SK-N-SH (cell line): Measurements from ENCODE around the gene GPR82.

ENCODE experiments used
- CTCF ChIP-seq: fragments of 200-600 bp; sonication (generic); IDR thresholded peaks from 2 replicates; pipeline ENCODE4 v1.6.1; 2017; ENCODE audit warnings: antibody characterized with exemption, mild to moderate bottlenecking, moderate library complexity
- EZH2phosphoT487 ChIP-seq: fragments of 200-600 bp; sonication (generic); IDR thresholded peaks from 2 replicates; pipeline ENCODE4 v1.6.1; 2017; ENCODE audit warnings: low read depth, mixed run types, mild to moderate bottlenecking, antibody characterized with exemption, moderate library complexity, borderline replicate concordance
- FOXM1 ChIP-seq: IDR thresholded peaks from 2 replicates; pipeline ENCODE4 v1.4.0; 2012; ENCODE audit warnings: low read depth, mild to moderate bottlenecking
- MAX ChIP-seq: IDR thresholded peaks from 2 replicates; pipeline ENCODE4 v1.4.0; 2012; ENCODE audit warnings: low read depth
- MEF2A ChIP-seq: IDR thresholded peaks from 2 replicates; pipeline ENCODE4 v1.4.0; 2012; ENCODE audit warnings: low read depth, borderline replicate concordance
- NFIC ChIP-seq: IDR thresholded peaks from 2 replicates; pipeline ENCODE4 v1.4.0; 2012; ENCODE audit warnings: borderline replicate concordance
- RAD21 ChIP-seq: IDR thresholded peaks from 2 replicates; pipeline ENCODE4 v1.6.1; 2012; ENCODE audit warnings: mild to moderate bottlenecking, low read length
- REST ChIP-seq: IDR thresholded peaks from 2 replicates; pipeline ENCODE4 v1.6.1; 2012; ENCODE audit warnings: mild to moderate bottlenecking, low read depth, low read length, moderate library complexity
- SIN3A ChIP-seq: IDR thresholded peaks from 2 replicates; pipeline ENCODE4 v1.6.1; 2012; ENCODE audit warnings: low read depth, mild to moderate bottlenecking, low read length, moderate library complexity, borderline replicate concordance
- USF2 ChIP-seq: fragments of 150-350 bp; IDR thresholded peaks from 2 replicates; pipeline ENCODE4 v1.6.1; 2017; ENCODE audit warnings: antibody characterized with exemption, low read length, low read depth, borderline replicate concordance
- YY1 ChIP-seq: IDR thresholded peaks from 2 replicates; pipeline ENCODE4 v1.4.0; 2012; ENCODE audit warnings: low read depth, mild to moderate bottlenecking

GRCh38 chrX:41718481-41719235, 5.3 kb upstream of the GPR82 start:
- no peak for TF ChIP-seq RAD21
- no peak for TF ChIP-seq NFIC
- no peak for TF ChIP-seq FOXM1
- no peak for TF ChIP-seq SIN3A
- TF ChIP-seq CTCF: no peak
- no peak for TF ChIP-seq USF2
- no peak for TF ChIP-seq REST
- no peak for TF ChIP-seq MEF2A
- TF ChIP-seq EZH2phosphoT487: no peak
- TF ChIP-seq MAX: no peak
- no peak for TF ChIP-seq YY1
